Measurements from ENCODE around the gene KRT23. TPM values are rescaled to one million over a fixed set of nuclear protein-coding genes. Genes with fewer than 3 reads are reported as not detected.

KRT23 gene
- total RNA-seq = 24.2 and 25.9 TPM in 2 replicates

GRCh38 chr17:40937384-40937819, at the start of gene KRT23:
TSS of gene KRT23 (minus strand) at chr17:40937646. CDS start at chr17:40936603, 1,043 bp downstream.
- TF ChIP-seq CTCF (IDR thresholded peaks at IDR 0.05; ENCODE audit: insufficient read depth, low read length, poor library complexity, severe bottlenecking) = no peak
- no peaks in the 10 kb centered on the region for H3K27me3 ChIP-seq (ENCODE audit: control insufficient read depth, insufficient read depth, low read length)
- H3K36me3 ChIP-seq (ENCODE audit: control insufficient read depth, insufficient read depth, low read length) = no peaks in the 10 kb centered on the region
- H3K4me3 ChIP-seq (ENCODE audit: low read depth, low read length) = no peak within 1 kb of the TSS
- DNase-seq (ENCODE audit: low read depth) = no peak

- no peak overlapping the region for H3K4me3 ChIP-seq (ENCODE audit: low read depth, low read length)
- TF ChIP-seq CTCF (IDR thresholded peaks at IDR 0.05; ENCODE audit: insufficient read depth, low read length, poor library complexity, severe bottlenecking) = no peak
- no peaks in the 10 kb centered on the region for H3K27me3 ChIP-seq (ENCODE audit: control insufficient read depth, insufficient read depth, low read length)
- H3K36me3 ChIP-seq (ENCODE audit: control insufficient read depth, insufficient read depth, low read length) = no peaks in the 10 kb centered on the region
- no peak for DNase-seq (ENCODE audit: low read depth)
These were observed 49.5 kb upstream of the KRT23 start for GRCh38 chr17:40986920-40987319.

GRCh38 chr17:40984226-40984625, 46.8 kb upstream of the KRT23 start, which contains the start of gene KRT40:
TSS of gene KRT40 (minus strand) at chr17:40984326. CDS start at chr17:40984273, 53 bp downstream.
- no peak for DNase-seq (ENCODE audit: low read depth)
- TF ChIP-seq CTCF (IDR thresholded peaks at IDR 0.05; ENCODE audit: insufficient read depth, low read length, poor library complexity, severe bottlenecking) = no peak
- H3K27me3 ChIP-seq (ENCODE audit: control insufficient read depth, insufficient read depth, low read length) = no peaks in the 10 kb centered on the region

GRCh38 chr17:40981115-40981514, 43.7 kb upstream of the KRT23 start:
- Histone ChIP-seq H3K36me3 (ENCODE audit: control insufficient read depth, insufficient read depth, low read length) (no peaks in the 10 kb centered on the region), H3K4me3 (ENCODE audit: low read depth, low read length) (no peak overlapping the region), H3K27me3 (ENCODE audit: control insufficient read depth, insufficient read depth, low read length) (no peaks in the 10 kb centered on the region)
- no peak for DNase-seq (ENCODE audit: low read depth)
- TF ChIP-seq CTCF (IDR thresholded peaks at IDR 0.05; ENCODE audit: insufficient read depth, low read length, poor library complexity, severe bottlenecking) = no peak

More at GRCh38 chr17:40984226-40984625, 46.8 kb upstream of the KRT23 start, which contains the start of gene KRT40:
- no peaks in the 10 kb centered on the region for H3K36me3 ChIP-seq (ENCODE audit: control insufficient read depth, insufficient read depth, low read length)
- H3K4me3 ChIP-seq (ENCODE audit: low read depth, low read length) = no peak within 1 kb of the TSS

- TF ChIP-seq CTCF (IDR thresholded peaks at IDR 0.05; ENCODE audit: insufficient read depth, low read length, poor library complexity, severe bottlenecking) = no peak
- H3K4me3 ChIP-seq (ENCODE audit: low read depth, low read length) = no peak overlapping the region
- DNase-seq (ENCODE audit: low read depth) = no peak
- H3K27me3 ChIP-seq (ENCODE audit: control insufficient read depth, insufficient read depth, low read length) = no peaks in the 10 kb centered on the region
- no peaks in the 10 kb centered on the region for H3K36me3 ChIP-seq (ENCODE audit: control insufficient read depth, insufficient read depth, low read length)
These were observed 43.1 kb upstream of the KRT23 start for GRCh38 chr17:40980596-40980995.

- TF ChIP-seq CTCF (IDR thresholded peaks at IDR 0.05; ENCODE audit: insufficient read depth, low read length, poor library complexity, severe bottlenecking) = no peak
- no peak overlapping the region for H3K4me3 ChIP-seq (ENCODE audit: low read depth, low read length)
- no peaks in the 10 kb centered on the region for H3K27me3 ChIP-seq (ENCODE audit: control insufficient read depth, insufficient read depth, low read length)
- no peak for DNase-seq (ENCODE audit: low read depth)
- no peaks in the 10 kb centered on the region for H3K36me3 ChIP-seq (ENCODE audit: control insufficient read depth, insufficient read depth, low read length)
These were observed 42.7 kb upstream of the KRT23 start for GRCh38 chr17:40980117-40980516.

All from kidney epithelial cell (primary cell).